SU-DHL-6 (cell line): ENCODE data around the gene RAP1GDS1.

ENCODE experiments used
- H2AFZ ChIP-seq: fragments of 200-600 bp; sonication (generic); 2 replicates; pipeline ENCODE4 v1.6.1; 2014; ENCODE audit warnings: low read depth, mild to moderate bottlenecking, moderate library complexity, mixed read lengths, antibody characterized with exemption, low read length; ENCODE audit not compliant: severe bottlenecking
- H3F3A ChIP-seq: fragments of 200-600 bp; shearing (Covaris generic); 2 replicates; pipeline ENCODE4 v1.6.0; 2016; ENCODE audit warnings: antibody characterized with exemption, mild to moderate bottlenecking; ENCODE audit not compliant: insufficient read depth
- H3K27ac ChIP-seq: fragments of 200-600 bp; sonication (generic); 2 replicates; pipeline ENCODE4 v1.5.1; 2016; ENCODE audit warnings: low read depth, mild to moderate bottlenecking, low read length, moderate library complexity, mixed read lengths
- H3K27me3 ChIP-seq: fragments of 200-600 bp; sonication (generic), shearing (Covaris generic); 2 replicates; pipeline ENCODE4 v1.6.0; 2014; ENCODE audit warnings: mild to moderate bottlenecking, low read length
- H3K36me3 ChIP-seq: fragments of 200-600 bp; sonication (generic); 2 replicates; pipeline ENCODE4 v1.6.1; 2014; ENCODE audit warnings: mild to moderate bottlenecking, low read length, mixed read lengths
- H3K4me2 ChIP-seq: fragments of 300-600, 200-600 bp; shearing (Covaris generic), sonication (generic); 2 replicates; pipeline ENCODE4 v1.6.0; 2014; ENCODE audit warnings: low read length, low read depth, mild to moderate bottlenecking; ENCODE audit not compliant: poor library complexity, severe bottlenecking
- H3K4me3 ChIP-seq: fragments of 200-600 bp; sonication (generic); 2 replicates; pipeline ENCODE4 v1.5.1; 2014; ENCODE audit warnings: antibody characterized with exemption, low read length, mild to moderate bottlenecking, mixed read lengths; ENCODE audit not compliant: insufficient read depth, poor library complexity, severe bottlenecking
- H3K79me2 ChIP-seq: fragments of 200-600 bp; sonication (generic); 2 replicates; pipeline ENCODE4 v1.6.1; 2014; ENCODE audit warnings: mild to moderate bottlenecking, low read length, moderate library complexity; ENCODE audit not compliant: insufficient read depth
- H3K9ac ChIP-seq: fragments of 200-600 bp; sonication (generic); 2 replicates; pipeline ENCODE4 v1.7.0; 2014; ENCODE audit warnings: mild to moderate bottlenecking, low read length
- H3K9me2 ChIP-seq: fragments of 200-600 bp; sonication (generic); replicated peaks from 2 replicates; pipeline ENCODE4 v1.6.1; 2014; ENCODE audit warnings: low read length; ENCODE audit not compliant: insufficient read depth
- H3K9me3 ChIP-seq: fragments of 200-600 bp; sonication (generic); 2 replicates; pipeline ENCODE4 v1.6.1; 2014; ENCODE audit warnings: low read length, mixed read lengths; ENCODE audit not compliant: insufficient read depth
- H4K20me1 ChIP-seq: fragments of 200-600 bp; sonication (generic); 2 replicates; pipeline ENCODE4 v1.6.1; 2014; ENCODE audit warnings: low read depth, mild to moderate bottlenecking, antibody characterized with exemption, low read length, moderate library complexity, mixed read lengths
- CTCF ChIP-seq: fragments of 200-600 bp; sonication (generic); IDR thresholded peaks from one replicate; pipeline ENCODE4 v1.5.1; 2017; ENCODE audit warnings: antibody characterized with exemption, mild to moderate bottlenecking, low read length, moderate library complexity; ENCODE audit not compliant: insufficient read depth, poor library complexity, severe bottlenecking
- EZH2phosphoT487 ChIP-seq: fragments of 200-600 bp; sonication (generic), shearing (Covaris generic); conservative IDR thresholded peaks from 2 replicates; pipeline ENCODE4 v1.6.1; 2018; ENCODE audit warnings: mild to moderate bottlenecking, antibody characterized with exemption, low read length, moderate library complexity, mixed read lengths

RAP1GDS1 gene

GRCh38 chr4:98338761-98339438 is 77.7 kb downstream of the RAP1GDS1 start:
- H3K4me2 ChIP-seq = no peak overlapping the region

DNA sequence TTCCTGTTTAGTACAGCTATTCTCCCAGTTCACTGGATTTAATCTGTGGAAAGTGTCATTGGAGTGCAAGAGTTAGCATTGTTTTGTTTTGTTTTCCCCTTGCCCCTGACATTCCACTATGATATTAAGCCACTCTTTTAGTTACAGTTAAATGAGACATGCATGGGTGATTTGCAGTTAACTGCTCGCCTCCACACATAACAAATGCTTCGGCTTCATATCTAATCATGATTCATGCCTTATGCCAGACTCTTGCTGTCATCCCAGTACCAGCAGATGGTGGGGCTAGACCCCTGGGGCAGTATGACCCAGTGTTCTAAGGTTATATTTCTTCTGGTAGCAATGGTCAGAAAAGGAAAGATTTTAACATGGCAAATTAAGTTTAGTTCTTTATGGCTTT is 80.1 kb downstream of the RAP1GDS1 start:
- H3K4me3 ChIP-seq = no peak overlapping the region
- no peaks in the 10 kb centered on the region for H3K9me2 ChIP-seq
- no peak overlapping the region for H3K27ac ChIP-seq
- H3K4me2 ChIP-seq = no peak overlapping the region
- TF ChIP-seq CTCF (no peak), EZH2phosphoT487 (no peak)
- no peaks in the 10 kb centered on the region for H3K36me3 ChIP-seq
- H3K9ac ChIP-seq = no peak overlapping the region
- no peaks in the 10 kb centered on the region for H4K20me1 ChIP-seq
- no peaks in the 10 kb centered on the region for H3F3A ChIP-seq
- H3K27me3 ChIP-seq = no peaks in the 10 kb centered on the region
- no peaks in the 10 kb centered on the region for H3K9me3 ChIP-seq
- H3K79me2 ChIP-seq = no peaks in the 10 kb centered on the region
- H2AFZ ChIP-seq = no peak overlapping the region

More at GRCh38 chr4:98338761-98339438, 77.7 kb downstream of the RAP1GDS1 start:
- Histone ChIP-seq H3K4me3 (no peak overlapping the region), H3K36me3 (no peaks in the 10 kb centered on the region), H3F3A (no peaks in the 10 kb centered on the region), H3K9ac (no peak overlapping the region), H3K9me2 (no peaks in the 10 kb centered on the region), H3K9me3 (no peaks in the 10 kb centered on the region), H4K20me1 (no peaks in the 10 kb centered on the region), H3K27me3 (no peaks in the 10 kb centered on the region), H3K27ac (no peak overlapping the region), H2AFZ (no peak overlapping the region), H3K79me2 (no peaks in the 10 kb centered on the region)
- no peak for TF ChIP-seq EZH2phosphoT487
- no peak for TF ChIP-seq CTCF

- no peaks in the 10 kb centered on the region for H4K20me1 ChIP-seq
- no peaks in the 10 kb centered on the region for H3K36me3 ChIP-seq
- H3K4me2 ChIP-seq = no peak overlapping the region
- H2AFZ ChIP-seq = no peak overlapping the region
- H3K27ac ChIP-seq = no peak overlapping the region
- H3K79me2 ChIP-seq = no peaks in the 10 kb centered on the region
- no peaks in the 10 kb centered on the region for H3K27me3 ChIP-seq
- no peaks in the 10 kb centered on the region for H3K9me2 ChIP-seq
- no peaks in the 10 kb centered on the region for H3F3A ChIP-seq
- H3K9ac ChIP-seq = no peak overlapping the region
- H3K4me3 ChIP-seq = no peak overlapping the region
- TF ChIP-seq CTCF (no peak), EZH2phosphoT487 (no peak)
- no peaks in the 10 kb centered on the region for H3K9me3 ChIP-seq
These were observed 82.4 kb downstream of the RAP1GDS1 start for GRCh38 chr4:98343626-98344025.
